ENCODE results near the gene FADS2.
A peak's percentile ranks its signal among the peaks of the same experiment; 100 is the strongest.

The FADS2 gene

GRCh38 chr11:61885784-61886580, 57.9 kb downstream of the FADS2 start:
- no peak for DNase-seq (ENCODE audit: low read depth in 2 of 2, low spot score in 1 of 2)

- DNase-seq (ENCODE audit: low read depth in 2 of 2, low spot score in 1 of 2) = no peak
Observed at GRCh38 chr11:61886643-61887042, 58.5 kb downstream of the FADS2 start.

- no peak for DNase-seq (ENCODE audit: low read depth in 2 of 2, low spot score in 1 of 2)
Observed at GRCh38 chr11:61887839-61888494, 59.9 kb downstream of the FADS2 start.

- DNase-seq (ENCODE audit: low read depth in 2 of 2, low spot score in 1 of 2) = no peak
Observed at GRCh38 chr11:61888590-61888989, 60.5 kb downstream of the FADS2 start.

- no peak for DNase-seq (ENCODE audit: low read depth in 2 of 2, low spot score in 1 of 2)
Observed at GRCh38 chr11:61889831-61890230, 61.7 kb downstream of the FADS2 start.

GRCh38 chr11:61890529-61891330, 62.6 kb downstream of the FADS2 start:
- no peak for DNase-seq (ENCODE audit: low read depth in 2 of 2, low spot score in 1 of 2)

- DNase-seq (ENCODE audit: low read depth in 2 of 2, low spot score in 1 of 2) = no peak
Observed at GRCh38 chr11:61891331-61892084, 63.4 kb downstream of the FADS2 start, which contains the start of gene FADS3. TSS of gene FADS3 (minus strand) at chr11:61891545. CDS start at chr11:61891381, 164 bp downstream.

GRCh38 chr11:61892085-61892370, 63.9 kb downstream of the FADS2 start:
- no peak for DNase-seq (ENCODE audit: low read depth in 2 of 2, low spot score in 1 of 2)

GRCh38 chr11:61893981-61894380, 65.9 kb downstream of the FADS2 start:
- DNase-seq (ENCODE audit: low read depth in 2 of 2, low spot score in 1 of 2) = no peak

- no peak for DNase-seq (ENCODE audit: low read depth in 2 of 2, low spot score in 1 of 2)
Observed at GRCh38 chr11:61895046-61895717, 67.1 kb downstream of the FADS2 start.

GRCh38 chr11:61895718-61896059, 67.6 kb downstream of the FADS2 start:
- no peak for DNase-seq (ENCODE audit: low read depth in 2 of 2, low spot score in 1 of 2)

- no peak for DNase-seq (ENCODE audit: low read depth in 2 of 2, low spot score in 1 of 2)
Observed at GRCh38 chr11:61896665-61897386, 68.7 kb downstream of the FADS2 start.

GRCh38 chr11:61897387-61898246, 69.5 kb downstream of the FADS2 start:
- DNase-seq (ENCODE audit: low read depth in 2 of 2, low spot score in 1 of 2) = peak; percentile 43 to 67

GRCh38 chr11:61898247-61898582, 70.1 kb downstream of the FADS2 start:
- no peak for DNase-seq (ENCODE audit: low read depth in 2 of 2, low spot score in 1 of 2)

GRCh38 chr11:61899146-61899841, 71.2 kb downstream of the FADS2 start:
- DNase-seq (ENCODE audit: low read depth in 2 of 2, low spot score in 1 of 2) = peak; percentile 72 to 87

- DNase-seq (ENCODE audit: low read depth in 2 of 2, low spot score in 1 of 2) = no peak
Observed at GRCh38 chr11:61900251-61900650, 72.2 kb downstream of the FADS2 start.

- no peak for DNase-seq (ENCODE audit: low read depth in 2 of 2, low spot score in 1 of 2)
Observed at GRCh38 chr11:61901397-61901796, 73.3 kb downstream of the FADS2 start.

GRCh38 chr11:61902313-61902712, 74.2 kb downstream of the FADS2 start:
- no peak for DNase-seq (ENCODE audit: low read depth in 2 of 2, low spot score in 1 of 2)

GRCh38 chr11:61903845-61904244, 75.7 kb downstream of the FADS2 start:
- DNase-seq (ENCODE audit: low read depth in 2 of 2, low spot score in 1 of 2) = no peak
